Measurements from ENCODE around the gene ATP5ME. TPM values are rescaled to one million over a fixed set of nuclear protein-coding genes. Genes with fewer than 3 reads are reported as not detected.
A peak's percentile ranks its signal among the peaks of the same experiment; 100 is the strongest.

The ATP5ME gene
- polyA plus RNA-seq, 3 donors: 163 to 397 (median 367) TPM

- Mint-ChIP-seq H3K27me3 (ENCODE audit: low read depth in 3 of 3) (peaks cover 0 to 3% (median 3%) of the 10 kb centered on the region in 3 donors), H3K4me3 (no peak overlapping the region), H3K4me1 (peaks cover 30% of the 10 kb centered on the region)
Measured at GRCh38 chr4:710116-710515, 36.0 kb upstream of the ATP5ME start.

GRCh38 chr4:709348-709747 is 35.3 kb upstream of the ATP5ME start:
- Histone ChIP-seq H2AFZ (ENCODE audit: insufficient read depth, low read depth, low read length, poor library complexity, severe bottlenecking) (no peak overlapping the region), H3K4me3 (replicated peaks in 1 of 3; ENCODE audit: low read depth in 2 of 3, low read length in 3 of 3) (no peak overlapping the region), H3K27me3 (ENCODE audit: control insufficient read depth in 2 of 2, insufficient read depth in 2 of 2, low read length in 2 of 2) (no peaks in the 10 kb centered on the region), H4K20me1 (ENCODE audit: insufficient read depth, low read length) (peaks cover 66% of the 10 kb centered on the region), H3K27ac (ENCODE audit: low read depth in 1 of 2, low read length in 2 of 2) (peak overlapping the region; percentile 30 to 56), H3K79me2 (ENCODE audit: insufficient read depth, low read length) (peaks cover 84% of the 10 kb centered on the region), H3K4me1 (ENCODE audit: control insufficient read depth in 1 of 2, insufficient read depth in 2 of 2, low read length in 2 of 2) (peaks cover 39 to 53% of the 10 kb centered on the region in 2 donors), H3K9me3 (replicated peaks in 1 of 2; ENCODE audit: control insufficient read depth in 1 of 2, insufficient read depth in 1 of 2, low read length in 2 of 2) (no peaks in the 10 kb centered on the region), H3K4me2 (replicated peaks; ENCODE audit: extremely low read depth, low read length, poor library complexity, severe bottlenecking) (no peak overlapping the region), H3K9ac (ENCODE audit: insufficient read depth, low read length, poor library complexity, severe bottlenecking) (no peak overlapping the region), H3K36me3 (replicated peaks in 1 of 2; ENCODE audit: control insufficient read depth in 1 of 2, insufficient read depth in 2 of 2, low read length in 2 of 2) (peaks cover 4 to 33% of the 10 kb centered on the region in 2 donors)
- intact Hi-C loops (cut with micrococcal nuclease): loop anchor here (5.0 kb wide), 2 partner anchors 37 to 73 kb away; partner anchors contain the start of genes ATP5ME (in 1 of the 2) and MYL5 (in 1 of the 2)
- peaks cover 0 to 3% (median 3%) of the 10 kb centered on the region in 3 donors for H3K27me3 Mint-ChIP-seq (ENCODE audit: low read depth in 3 of 3)
- H3K27ac Mint-ChIP-seq: peak overlapping the region in 5 of 7 donors; percentile 18 to 83 (median 59)
- no peak overlapping the region for H3K4me3 Mint-ChIP-seq
- TF ChIP-seq CTCF (IDR thresholded peaks at IDR 0.05): no peak
- peaks cover 31% of the 10 kb centered on the region for H3K4me1 Mint-ChIP-seq
- 95% methylated on average over 6 of the region's 6 CpGs for WGBS (ENCODE audit: insufficient coverage)
- H3K36me3 Mint-ChIP-seq: peaks cover 13 to 22% of the 10 kb centered on the region in 2 donors
- no peaks in the 10 kb centered on the region for H3K9me3 Mint-ChIP-seq
- no peak for DNase-seq

More at GRCh38 chr4:710116-710515, 36.0 kb upstream of the ATP5ME start:
- Histone ChIP-seq H3K27ac (ENCODE audit: low read depth in 1 of 2, low read length in 2 of 2) (peak overlapping the region in 1 of 2 donors; percentile 56), H3K4me3 (replicated peaks in 1 of 3; ENCODE audit: low read depth in 2 of 3, low read length in 3 of 3) (no peak overlapping the region), H3K9me3 (replicated peaks in 1 of 2; ENCODE audit: control insufficient read depth in 1 of 2, insufficient read depth in 1 of 2, low read length in 2 of 2) (no peaks in the 10 kb centered on the region), H4K20me1 (ENCODE audit: insufficient read depth, low read length) (peaks cover 73% of the 10 kb centered on the region), H3K4me2 (replicated peaks; ENCODE audit: extremely low read depth, low read length, poor library complexity, severe bottlenecking) (no peak overlapping the region), H3K4me1 (ENCODE audit: control insufficient read depth in 1 of 2, insufficient read depth in 2 of 2, low read length in 2 of 2) (peaks cover 35 to 45% of the 10 kb centered on the region in 2 donors), H3K27me3 (ENCODE audit: control insufficient read depth in 2 of 2, insufficient read depth in 2 of 2, low read length in 2 of 2) (no peaks in the 10 kb centered on the region), H3K9ac (ENCODE audit: insufficient read depth, low read length, poor library complexity, severe bottlenecking) (no peak overlapping the region), H2AFZ (ENCODE audit: insufficient read depth, low read depth, low read length, poor library complexity, severe bottlenecking) (no peak overlapping the region), H3K79me2 (ENCODE audit: insufficient read depth, low read length) (peaks cover 90% of the 10 kb centered on the region), H3K36me3 (replicated peaks in 1 of 2; ENCODE audit: control insufficient read depth in 1 of 2, insufficient read depth in 2 of 2, low read length in 2 of 2) (peaks cover 7 to 36% of the 10 kb centered on the region in 2 donors)
- DNase-seq: no peak
- intact Hi-C loops (cut with micrococcal nuclease): no loop called here
- WGBS (ENCODE audit: insufficient coverage): 97% methylated on average over 7 of the region's 9 CpGs
- peak overlapping the region in 4 of 7 donors; percentile 18 to 83 (median 30) for H3K27ac Mint-ChIP-seq
- TF ChIP-seq CTCF (IDR thresholded peaks at IDR 0.05): no peak
- H3K36me3 Mint-ChIP-seq: peaks cover 17 to 26% of the 10 kb centered on the region in 2 donors
- H3K9me3 Mint-ChIP-seq: no peaks in the 10 kb centered on the region
